ENCODE results near the gene FICD. TPM values are rescaled to one million over a fixed set of nuclear protein-coding genes. Genes with fewer than 3 reads are reported as not detected.
A peak's percentile ranks its signal among the peaks of the same experiment; 100 is the strongest.

FICD gene
- total RNA-seq, 1 donor from 2014 or later: 4.2 TPM

GRCh38 chr12:108515916-108516315, 839 bp downstream of the FICD start:
- Histone ChIP-seq H3K4me1 (peaks cover 20% of the 10 kb centered on the region), H3K4me3 (peak overlapping the region; percentile 98), H3K36me3 (peaks cover 36% of the 10 kb centered on the region), H3K27ac (replicated peaks) (no peak overlapping the region), H3K27me3 (ENCODE audit: low read depth) (no peaks in the 10 kb centered on the region), H3K9me3 (replicated peaks) (no peaks in the 10 kb centered on the region)
- no peak for TF ChIP-seq CTCF (IDR thresholded peaks at IDR 0.05; ENCODE audit: borderline replicate concordance)
- no peak for DNase-seq
- intact Hi-C loops (cut with micrococcal nuclease): no loop called here

GRCh38 chr12:108516511-108517275, 1.6 kb downstream of the FICD start:
- TF ChIP-seq CTCF (IDR thresholded peaks at IDR 0.05; ENCODE audit: borderline replicate concordance): no peak
- Histone ChIP-seq H3K4me3 (peak overlapping the region; percentile 98), H3K27me3 (ENCODE audit: low read depth) (no peaks in the 10 kb centered on the region), H3K36me3 (peaks cover 44% of the 10 kb centered on the region), H3K4me1 (peaks cover 18% of the 10 kb centered on the region), H3K9me3 (replicated peaks) (no peaks in the 10 kb centered on the region), H3K27ac (replicated peaks) (no peak overlapping the region)
- intact Hi-C loops (cut with micrococcal nuclease): no loop called here
- DNase-seq: no peak

- Histone ChIP-seq H3K36me3 (peaks cover 52% of the 10 kb centered on the region), H3K9me3 (replicated peaks) (no peaks in the 10 kb centered on the region), H3K27me3 (ENCODE audit: low read depth) (no peaks in the 10 kb centered on the region), H3K4me1 (peaks cover 17% of the 10 kb centered on the region), H3K4me3 (no peak overlapping the region), H3K27ac (replicated peaks) (no peak overlapping the region)
- intact Hi-C loops (cut with micrococcal nuclease): no loop called here
- no peak for TF ChIP-seq CTCF (IDR thresholded peaks at IDR 0.05; ENCODE audit: borderline replicate concordance)
- no peak for DNase-seq
Observed at GRCh38 chr12:108517288-108518100, 2.4 kb downstream of the FICD start.

- intact Hi-C loops (cut with micrococcal nuclease): no loop called here
- peaks cover 17% of the 10 kb centered on the region for H3K4me1 ChIP-seq
- no peak for DNase-seq
- H3K27ac ChIP-seq (replicated peaks): no peak overlapping the region
- peaks cover 59% of the 10 kb centered on the region for H3K36me3 ChIP-seq
- H3K27me3 ChIP-seq (ENCODE audit: low read depth): no peaks in the 10 kb centered on the region
- no peak for TF ChIP-seq CTCF (IDR thresholded peaks at IDR 0.05; ENCODE audit: borderline replicate concordance)
- no peaks in the 10 kb centered on the region for H3K9me3 ChIP-seq (replicated peaks)
- no peak overlapping the region for H3K4me3 ChIP-seq
Observed at GRCh38 chr12:108518101-108518715, 3.1 kb downstream of the FICD start.

- Histone ChIP-seq H3K36me3 (peaks cover 66% of the 10 kb centered on the region), H3K27me3 (ENCODE audit: low read depth) (no peaks in the 10 kb centered on the region), H3K27ac (replicated peaks) (no peak overlapping the region), H3K4me3 (no peak overlapping the region), H3K4me1 (peaks cover 17% of the 10 kb centered on the region), H3K9me3 (replicated peaks) (no peaks in the 10 kb centered on the region)
- no peak for TF ChIP-seq CTCF (IDR thresholded peaks at IDR 0.05; ENCODE audit: borderline replicate concordance)
- DNase-seq: no peak
- intact Hi-C loops (cut with micrococcal nuclease): no loop called here
Observed at GRCh38 chr12:108518716-108519496, 3.8 kb downstream of the FICD start.

All from left ventricle myocardium inferior (tissue), 1 donor.